IPS DF 19.7 (cell line): ENCODE data around the gene CTSZ.
"Not testable (repeated sequence)": the region's sequence is repeated elsewhere in the genome, so short reads cannot be mapped to it uniquely, and the experiment has no call there.

Experiments
- DNase-seq: peaks from one replicate; pipeline ENCODE4 v3.0.0-alpha.2; 2013; ENCODE audit warnings: low read depth, low spot score

Gene CTSZ

GRCh38 chr20:59006864-59007664 is at the start of gene CTSZ:
TSS of gene CTSZ (minus strand) at chr20:59007254. CDS start at chr20:59007128, 126 bp downstream.
- no peak for DNase-seq

- DNase-seq = no peak
These were observed 48.2 kb upstream of the CTSZ start for GRCh38 chr20:59055302-59055701.

- DNase-seq = no peak
These were observed 44.7 kb upstream of the CTSZ start for GRCh38 chr20:59051666-59052185.

GRCh38 chr20:59050437-59050836 is 43.4 kb upstream of the CTSZ start:
- DNase-seq = no peak

- no peak for DNase-seq
These were observed 41.6 kb upstream of the CTSZ start for GRCh38 chr20:59048681-59049030.

GRCh38 chr20:59047938-59048680 is 41.1 kb upstream of the CTSZ start:
- DNase-seq = no peak

- DNase-seq = no peak
These were observed 39.8 kb upstream of the CTSZ start for GRCh38 chr20:59046862-59047261.

- no peak for DNase-seq
These were observed 37.7 kb upstream of the CTSZ start for GRCh38 chr20:59044796-59045195.

- DNase-seq = no peak
These were observed 37.2 kb upstream of the CTSZ start for GRCh38 chr20:59044295-59044694.

- no peak for DNase-seq
These were observed 36.6 kb upstream of the CTSZ start for GRCh38 chr20:59043698-59044097.

- DNase-seq = no peak
These were observed 36.0 kb upstream of the CTSZ start for GRCh38 chr20:59042796-59043631.

GRCh38 chr20:59042151-59042795 is 35.2 kb upstream of the CTSZ start, which contains the start of gene PRELID3B:
TSS of gene PRELID3B (minus strand) at chr20:59042786. CDS start at chr20:59042730, 56 bp downstream.
- DNase-seq = no peak

GRCh38 chr20:59041487-59041886 is 34.4 kb upstream of the CTSZ start:
- not testable (repeated sequence) for DNase-seq

GRCh38 chr20:59040667-59041066 is 33.6 kb upstream of the CTSZ start:
- no peak for DNase-seq

- DNase-seq = no peak
These were observed 32.2 kb upstream of the CTSZ start for GRCh38 chr20:59039233-59039632.

- DNase-seq = no peak
These were observed 30.3 kb upstream of the CTSZ start for GRCh38 chr20:59037386-59037785.

- DNase-seq = no peak
These were observed 28.3 kb upstream of the CTSZ start for GRCh38 chr20:59035381-59035780.

GRCh38 chr20:59033616-59034165 is 26.6 kb upstream of the CTSZ start:
- no peak for DNase-seq

GRCh38 chr20:59033093-59033492 is 26.0 kb upstream of the CTSZ start:
- DNase-seq = no peak

GRCh38 chr20:59032713-59033059 is 25.6 kb upstream of the CTSZ start:
- DNase-seq = no peak
